SU-DHL-6 (cell line): ENCODE data around the gene ADAM20.

ENCODE experiments used
- H2AFZ ChIP-seq: fragments of 200-600 bp; sonication (generic); 2 replicates; pipeline ENCODE4 v1.6.1; 2014; ENCODE audit warnings: low read depth, mild to moderate bottlenecking, moderate library complexity, mixed read lengths, antibody characterized with exemption, low read length; ENCODE audit not compliant: severe bottlenecking
- H3F3A ChIP-seq: fragments of 200-600 bp; shearing (Covaris generic); 2 replicates; pipeline ENCODE4 v1.6.0; 2016; ENCODE audit warnings: antibody characterized with exemption, mild to moderate bottlenecking; ENCODE audit not compliant: insufficient read depth
- H3K27ac ChIP-seq: fragments of 200-600 bp; sonication (generic); 2 replicates; pipeline ENCODE4 v1.5.1; 2016; ENCODE audit warnings: low read depth, mild to moderate bottlenecking, low read length, moderate library complexity, mixed read lengths
- H3K27me3 ChIP-seq: fragments of 200-600 bp; sonication (generic), shearing (Covaris generic); 2 replicates; pipeline ENCODE4 v1.6.0; 2014; ENCODE audit warnings: mild to moderate bottlenecking, low read length
- H3K36me3 ChIP-seq: fragments of 200-600 bp; sonication (generic); 2 replicates; pipeline ENCODE4 v1.6.1; 2014; ENCODE audit warnings: mild to moderate bottlenecking, low read length, mixed read lengths
- H3K4me2 ChIP-seq: fragments of 300-600, 200-600 bp; shearing (Covaris generic), sonication (generic); 2 replicates; pipeline ENCODE4 v1.6.0; 2014; ENCODE audit warnings: low read length, low read depth, mild to moderate bottlenecking; ENCODE audit not compliant: poor library complexity, severe bottlenecking
- H3K4me3 ChIP-seq: fragments of 200-600 bp; sonication (generic); 2 replicates; pipeline ENCODE4 v1.5.1; 2014; ENCODE audit warnings: antibody characterized with exemption, low read length, mild to moderate bottlenecking, mixed read lengths; ENCODE audit not compliant: insufficient read depth, poor library complexity, severe bottlenecking
- H3K79me2 ChIP-seq: fragments of 200-600 bp; sonication (generic); 2 replicates; pipeline ENCODE4 v1.6.1; 2014; ENCODE audit warnings: mild to moderate bottlenecking, low read length, moderate library complexity; ENCODE audit not compliant: insufficient read depth
- H3K9ac ChIP-seq: fragments of 200-600 bp; sonication (generic); 2 replicates; pipeline ENCODE4 v1.7.0; 2014; ENCODE audit warnings: mild to moderate bottlenecking, low read length
- H3K9me2 ChIP-seq: fragments of 200-600 bp; sonication (generic); replicated peaks from 2 replicates; pipeline ENCODE4 v1.6.1; 2014; ENCODE audit warnings: low read length; ENCODE audit not compliant: insufficient read depth
- H3K9me3 ChIP-seq: fragments of 200-600 bp; sonication (generic); 2 replicates; pipeline ENCODE4 v1.6.1; 2014; ENCODE audit warnings: low read length, mixed read lengths; ENCODE audit not compliant: insufficient read depth
- H4K20me1 ChIP-seq: fragments of 200-600 bp; sonication (generic); 2 replicates; pipeline ENCODE4 v1.6.1; 2014; ENCODE audit warnings: low read depth, mild to moderate bottlenecking, antibody characterized with exemption, low read length, moderate library complexity, mixed read lengths
- EZH2phosphoT487 ChIP-seq: fragments of 200-600 bp; sonication (generic), shearing (Covaris generic); conservative IDR thresholded peaks from 2 replicates; pipeline ENCODE4 v1.6.1; 2018; ENCODE audit warnings: mild to moderate bottlenecking, antibody characterized with exemption, low read length, moderate library complexity, mixed read lengths
- TF ChIP-seq, protein P1 (sequence below): fragments of 200-600 bp; sonication (generic); IDR thresholded peaks from one replicate; pipeline ENCODE4 v1.5.1; 2017; ENCODE audit warnings: antibody characterized with exemption, mild to moderate bottlenecking, low read length, moderate library complexity; ENCODE audit not compliant: insufficient read depth, poor library complexity, severe bottlenecking

The ADAM20 gene

GRCh38 chr14:70567791-70568190 is 33.0 kb upstream of the ADAM20 start:
- H4K20me1 ChIP-seq, result no peaks in the 10 kb centered on the region
- H3K4me2 ChIP-seq, result no peak overlapping the region

GRCh38 chr14:70563869-70564268 is 29.1 kb upstream of the ADAM20 start:
- H3F3A ChIP-seq, result no peaks in the 10 kb centered on the region
- 0 out of 2 replicates have a peak, but pooled peaks cover 1% of the 10 kb centered on the region for H3K79me2 ChIP-seq
- peaks cover 31% of the 10 kb centered on the region for H3K36me3 ChIP-seq
- peaks cover 10% of the 10 kb centered on the region; the same call in 1 of the 2 replicates for H3K9me3 ChIP-seq
- no peak overlapping the region for H3K9ac ChIP-seq
- TF ChIP-seq EZH2phosphoT487, result no peak
- TF ChIP-seq, protein P1, sequence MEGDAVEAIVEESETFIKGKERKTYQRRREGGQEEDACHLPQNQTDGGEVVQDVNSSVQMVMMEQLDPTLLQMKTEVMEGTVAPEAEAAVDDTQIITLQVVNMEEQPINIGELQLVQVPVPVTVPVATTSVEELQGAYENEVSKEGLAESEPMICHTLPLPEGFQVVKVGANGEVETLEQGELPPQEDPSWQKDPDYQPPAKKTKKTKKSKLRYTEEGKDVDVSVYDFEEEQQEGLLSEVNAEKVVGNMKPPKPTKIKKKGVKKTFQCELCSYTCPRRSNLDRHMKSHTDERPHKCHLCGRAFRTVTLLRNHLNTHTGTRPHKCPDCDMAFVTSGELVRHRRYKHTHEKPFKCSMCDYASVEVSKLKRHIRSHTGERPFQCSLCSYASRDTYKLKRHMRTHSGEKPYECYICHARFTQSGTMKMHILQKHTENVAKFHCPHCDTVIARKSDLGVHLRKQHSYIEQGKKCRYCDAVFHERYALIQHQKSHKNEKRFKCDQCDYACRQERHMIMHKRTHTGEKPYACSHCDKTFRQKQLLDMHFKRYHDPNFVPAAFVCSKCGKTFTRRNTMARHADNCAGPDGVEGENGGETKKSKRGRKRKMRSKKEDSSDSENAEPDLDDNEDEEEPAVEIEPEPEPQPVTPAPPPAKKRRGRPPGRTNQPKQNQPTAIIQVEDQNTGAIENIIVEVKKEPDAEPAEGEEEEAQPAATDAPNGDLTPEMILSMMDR, result no peak
- no peak overlapping the region for H3K27ac ChIP-seq
- no peaks in the 10 kb centered on the region for H3K27me3 ChIP-seq
- no peak overlapping the region for H3K4me3 ChIP-seq
- H3K4me2 ChIP-seq, result no peak overlapping the region
- no peaks in the 10 kb centered on the region for H3K9me2 ChIP-seq
- no peak overlapping the region for H2AFZ ChIP-seq
- no peaks in the 10 kb centered on the region for H4K20me1 ChIP-seq

More at GRCh38 chr14:70567791-70568190, 33.0 kb upstream of the ADAM20 start:
- Histone ChIP-seq H3K9me2 (no peaks in the 10 kb centered on the region), H3K9me3 (0 out of 2 replicates have a peak, but pooled peaks cover 3% of the 10 kb centered on the region), H3K27ac (no peak overlapping the region), H3K79me2 (0 out of 2 replicates have a peak, but pooled peaks cover 5% of the 10 kb centered on the region), H3K27me3 (no peaks in the 10 kb centered on the region), H3K4me3 (no peak overlapping the region), H3K9ac (no peak overlapping the region), H3K36me3 (peaks cover 23% of the 10 kb centered on the region; the same call in 1 of the 2 replicates), H3F3A (no peaks in the 10 kb centered on the region), H2AFZ (no peak overlapping the region)
- TF ChIP-seq, protein P1, result peak; percentile 44
- TF ChIP-seq EZH2phosphoT487, result no peak

GRCh38 chr14:70563417-70563816 is 28.6 kb upstream of the ADAM20 start:
- no peak overlapping the region for H3K4me3 ChIP-seq
- no peak overlapping the region for H3K4me2 ChIP-seq
- peaks cover 31% of the 10 kb centered on the region for H3K36me3 ChIP-seq
- H4K20me1 ChIP-seq, result no peaks in the 10 kb centered on the region
- H2AFZ ChIP-seq, result no peak overlapping the region
- H3K9ac ChIP-seq, result no peak overlapping the region
- H3K27me3 ChIP-seq, result no peaks in the 10 kb centered on the region
- TF ChIP-seq EZH2phosphoT487, result no peak
- TF ChIP-seq, protein P1, result no peak
- H3F3A ChIP-seq, result no peaks in the 10 kb centered on the region
- H3K9me3 ChIP-seq, result peaks cover 10% of the 10 kb centered on the region; the same call in 1 of the 2 replicates
- H3K27ac ChIP-seq, result no peak overlapping the region
- no peaks in the 10 kb centered on the region for H3K79me2 ChIP-seq
- no peaks in the 10 kb centered on the region for H3K9me2 ChIP-seq
